Thyroid gland (tissue), 4 donors: ENCODE results near the gene LGR6. TPM values are rescaled to one million over a fixed set of nuclear protein-coding genes. Genes with fewer than 3 reads are reported as not detected.

Source experiments
- DNase-seq, 2 donors: peaks; one replicate each; pipeline ENCODE4 v3.0.0-alpha.2; 2019
- H3K27ac ChIP-seq, 3 donors: fragments of 200-600 bp; sonication (generic); 1 replicate in 2 of 3; 2 replicates in 1 of 3; pipeline ENCODE4 v1.5.1; 2016 to 2019; ENCODE audit warnings: mild to moderate bottlenecking in 1 of 3, moderate library complexity in 1 of 3
- H3K27me3 ChIP-seq: fragments of 200-600 bp; sonication (generic); one replicate; pipeline ENCODE4 v1.5.1; 2019
- H3K36me3 ChIP-seq, 2 donors: fragments of 200-600 bp; sonication (generic); one replicate each; pipeline ENCODE4 v1.5.1; 2016 to 2019
- H3K4me1 ChIP-seq, 2 donors: fragments of 200-600 bp; sonication (generic); one replicate each; pipeline ENCODE4 v1.5.1; 2017 to 2019
- H3K4me3 ChIP-seq, 3 donors: fragments of 200-600 bp; sonication (generic); replicated peaks in 1 of 3; 1 replicate in 2 of 3; 2 replicates in 1 of 3; pipeline ENCODE4 v1.5.1; 2016; ENCODE audit warnings: mild to moderate bottlenecking in 1 of 3
- H3K9me3 ChIP-seq: fragments of 200-600 bp; sonication (generic); one replicate; pipeline ENCODE4 v1.5.1; 2017
- POLR2A ChIP-seq, 2 donors: fragments of 450-650 bp; IDR thresholded peaks; one replicate each; pipeline ENCODE4 v1.6.1; 2017; ENCODE audit warnings: antibody characterized with exemption in 2 of 2, mild to moderate bottlenecking in 2 of 2, moderate library complexity in 1 of 2
- WGBS, 2 donors: methylation state at CpG; one replicate each; pipeline ENCODE4 v1.1.5; 2017; 5-methylcytosine and 5-hydroxymethylcytosine counted together
- intact Hi-C: fragments of 100-400 bp; cut with DNase I; formaldehyde crosslinking; loops from one replicate; pipeline ENCODE4 v1.15.1; 2023
- total RNA-seq, 4 donors: library from RNA; depleted of rRNA; stranded (reverse); fragments of >200 nt; gene quantifications; one replicate each; pipeline ENCODE4 v1.2.3, GENCODE V29; 2016
- TF ChIP-seq, protein P1 (sequence below), 6 experiments: fragments of 200-600 bp in 3 of 6; fragments of 450-650 bp in 3 of 6; sonication (generic) in 3 of 6; IDR thresholded peaks; one replicate each; pipeline ENCODE4 v1.5.1; 2016 to 2019; ENCODE audit warnings: antibody characterized with exemption in 6 of 6, mild to moderate bottlenecking in 2 of 6, inconsistent platforms in 1 of 6, moderate library complexity in 1 of 6

LGR6 gene
- total RNA-seq, 4 donors from 2014 or later, result 2.8 to 7.0 (median 4.5) TPM

DNA sequence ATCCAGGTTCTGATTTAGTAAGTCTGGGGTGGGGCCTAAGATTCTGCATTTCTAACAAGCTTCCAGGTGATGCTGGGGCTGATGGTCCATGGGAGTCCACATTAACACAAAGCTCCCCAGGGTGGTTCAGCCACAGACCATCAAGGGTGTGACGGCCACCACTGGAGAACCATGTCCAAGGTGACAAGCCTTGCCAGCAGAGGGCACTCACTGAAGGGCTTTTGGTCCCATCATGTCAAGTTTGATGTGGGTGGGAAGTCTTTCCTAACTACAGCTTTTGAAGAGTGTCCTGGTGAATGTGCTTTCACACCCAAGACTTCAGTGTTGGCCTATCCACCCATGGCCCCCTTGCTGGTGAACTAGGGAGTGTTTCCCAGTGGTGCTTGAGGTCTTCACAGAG lies 81.0 kb downstream of the LGR6 start:
- 50% methylated on average over 1 of the region's 1 CpG; no CpG with 5 or more reads in 1 of the 2 donors for WGBS, 2 donors
- no peak for DNase-seq
- no peaks in the 10 kb centered on the region for H3K36me3 ChIP-seq
- intact Hi-C loops, result no loop called here
- H3K27ac ChIP-seq, result no peak overlapping the region
- H3K4me1 ChIP-seq, result peaks cover 0 to 9% of the 10 kb centered on the region in 2 donors
- H3K27me3 ChIP-seq, result no peaks in the 10 kb centered on the region
- H3K4me3 ChIP-seq, result no peak overlapping the region
- H3K9me3 ChIP-seq, result no peaks in the 10 kb centered on the region
- TF ChIP-seq POLR2A (IDR thresholded peaks at IDR 0.05), result no peak
- TF ChIP-seq, protein P1, sequence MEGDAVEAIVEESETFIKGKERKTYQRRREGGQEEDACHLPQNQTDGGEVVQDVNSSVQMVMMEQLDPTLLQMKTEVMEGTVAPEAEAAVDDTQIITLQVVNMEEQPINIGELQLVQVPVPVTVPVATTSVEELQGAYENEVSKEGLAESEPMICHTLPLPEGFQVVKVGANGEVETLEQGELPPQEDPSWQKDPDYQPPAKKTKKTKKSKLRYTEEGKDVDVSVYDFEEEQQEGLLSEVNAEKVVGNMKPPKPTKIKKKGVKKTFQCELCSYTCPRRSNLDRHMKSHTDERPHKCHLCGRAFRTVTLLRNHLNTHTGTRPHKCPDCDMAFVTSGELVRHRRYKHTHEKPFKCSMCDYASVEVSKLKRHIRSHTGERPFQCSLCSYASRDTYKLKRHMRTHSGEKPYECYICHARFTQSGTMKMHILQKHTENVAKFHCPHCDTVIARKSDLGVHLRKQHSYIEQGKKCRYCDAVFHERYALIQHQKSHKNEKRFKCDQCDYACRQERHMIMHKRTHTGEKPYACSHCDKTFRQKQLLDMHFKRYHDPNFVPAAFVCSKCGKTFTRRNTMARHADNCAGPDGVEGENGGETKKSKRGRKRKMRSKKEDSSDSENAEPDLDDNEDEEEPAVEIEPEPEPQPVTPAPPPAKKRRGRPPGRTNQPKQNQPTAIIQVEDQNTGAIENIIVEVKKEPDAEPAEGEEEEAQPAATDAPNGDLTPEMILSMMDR (IDR thresholded peaks at IDR 0.05), result no peak

DNA sequence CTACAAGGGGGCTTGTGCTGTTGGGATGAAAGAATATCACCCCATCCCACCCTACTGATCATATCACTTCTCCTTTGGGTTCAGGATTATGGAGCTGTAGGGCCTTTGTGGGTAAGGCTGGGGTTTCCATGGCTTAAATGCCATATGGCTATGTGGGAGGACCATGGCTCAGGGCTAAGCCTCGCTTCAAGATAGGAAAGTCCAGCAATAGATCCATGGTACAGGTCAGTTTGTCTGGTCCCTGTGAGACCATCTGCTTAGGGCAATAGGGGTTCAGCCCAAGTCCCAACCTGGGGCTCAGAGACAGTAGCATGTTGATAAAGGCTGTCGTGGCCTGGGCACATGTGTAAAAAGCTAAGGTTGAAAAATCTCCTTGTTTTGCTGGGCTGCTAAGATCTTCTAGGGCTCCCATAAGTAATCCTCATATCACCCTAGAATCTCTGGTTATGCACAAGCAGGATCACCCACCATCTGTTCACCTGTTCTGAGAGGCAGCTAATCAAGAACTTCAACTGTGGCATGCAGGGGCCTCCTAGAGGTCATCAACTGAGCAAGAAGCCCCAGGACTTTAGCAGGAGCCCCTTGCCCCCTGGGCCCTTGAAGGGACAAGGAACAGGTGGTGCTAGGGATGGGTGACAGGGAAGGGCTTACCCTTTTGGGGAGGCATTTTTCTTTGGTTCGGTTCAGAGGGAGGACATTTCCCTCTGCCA lies 81.6 kb downstream of the LGR6 start:
- 93 to 98% methylated on average over 3 of the region's 3 CpGs for WGBS, 2 donors
- TF ChIP-seq, protein P1 (IDR thresholded peaks at IDR 0.05), result no peak
- TF ChIP-seq POLR2A (IDR thresholded peaks at IDR 0.05), result no peak
- no peaks in the 10 kb centered on the region for H3K27me3 ChIP-seq
- no peak overlapping the region for H3K27ac ChIP-seq
- peaks cover 0 to 9% of the 10 kb centered on the region in 2 donors for H3K4me1 ChIP-seq
- H3K36me3 ChIP-seq, result no peaks in the 10 kb centered on the region
- H3K9me3 ChIP-seq, result no peaks in the 10 kb centered on the region
- intact Hi-C loops, result no loop called here
- no peak for DNase-seq
- no peak overlapping the region for H3K4me3 ChIP-seq

DNA sequence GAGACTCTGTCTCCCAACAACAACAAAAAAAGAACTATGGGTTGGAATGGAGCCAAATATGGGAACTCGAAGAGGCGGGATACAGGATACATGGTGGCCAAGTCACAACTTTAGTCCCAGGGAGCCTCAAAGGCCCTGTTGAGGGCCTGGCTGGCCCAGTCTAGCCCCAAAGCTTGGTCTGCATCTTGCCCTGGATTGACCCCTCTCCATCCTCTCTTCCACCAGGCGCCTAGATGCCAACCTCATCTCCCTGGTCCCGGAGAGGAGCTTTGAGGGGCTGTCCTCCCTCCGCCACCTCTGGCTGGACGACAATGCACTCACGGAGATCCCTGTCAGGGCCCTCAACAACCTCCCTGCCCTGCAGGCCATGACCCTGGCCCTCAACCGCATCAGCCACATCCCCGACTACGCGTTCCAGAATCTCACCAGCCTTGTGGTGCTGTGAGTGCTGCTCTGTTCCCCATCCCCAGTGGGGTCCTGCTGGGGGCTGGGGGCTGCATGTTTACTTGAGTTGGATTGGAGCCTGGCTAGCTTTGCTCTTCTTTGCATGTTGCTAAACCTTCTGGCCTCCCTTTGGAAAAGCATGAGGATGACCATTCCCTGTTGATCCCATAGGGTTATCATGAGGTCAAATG lies 82.6 kb downstream of the LGR6 start:
- no peak for DNase-seq
- no peaks in the 10 kb centered on the region for H3K36me3 ChIP-seq
- H3K4me3 ChIP-seq, result no peak overlapping the region
- 86 to 88% methylated on average over 11 of the region's 11 CpGs for WGBS, 2 donors
- no peaks in the 10 kb centered on the region for H3K27me3 ChIP-seq
- H3K27ac ChIP-seq, result no peak overlapping the region
- H3K4me1 ChIP-seq, result peaks cover 0 to 2% of the 10 kb centered on the region in 2 donors
- H3K9me3 ChIP-seq, result no peaks in the 10 kb centered on the region
- intact Hi-C loops, result no loop called here
- no peak for TF ChIP-seq POLR2A (IDR thresholded peaks at IDR 0.05)
- TF ChIP-seq, protein P1 (IDR thresholded peaks at IDR 0.05), result no peak

DNA sequence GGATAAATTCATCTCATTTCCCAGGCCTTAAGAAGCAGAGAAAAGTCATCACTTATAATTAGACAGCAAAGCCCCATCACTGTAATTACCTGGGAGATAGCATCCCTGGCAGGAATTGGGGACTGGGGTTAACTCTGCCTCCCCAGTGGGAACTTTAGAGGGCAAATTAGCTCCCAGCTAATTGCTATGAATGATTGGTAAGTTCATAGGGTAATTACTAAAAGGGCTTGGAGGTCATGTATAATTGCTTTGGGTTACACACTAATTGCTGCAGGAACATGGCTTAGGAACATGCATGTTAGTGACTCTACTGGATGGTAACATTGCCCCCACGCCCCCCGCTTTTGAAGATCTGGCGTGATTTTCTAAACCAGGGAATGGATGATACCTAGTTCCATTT lies 83.3 kb downstream of the LGR6 start:
- no peaks in the 10 kb centered on the region for H3K4me1 ChIP-seq
- WGBS, 2 donors, result 95 to 97% methylated on average over 3 of the region's 3 CpGs
- no peak for DNase-seq
- H3K4me3 ChIP-seq, result no peak overlapping the region
- no peaks in the 10 kb centered on the region for H3K36me3 ChIP-seq
- no peaks in the 10 kb centered on the region for H3K27me3 ChIP-seq
- intact Hi-C loops, result no loop called here
- H3K27ac ChIP-seq, result no peak overlapping the region
- TF ChIP-seq, protein P1 (IDR thresholded peaks at IDR 0.05), result no peak
- no peak for TF ChIP-seq POLR2A (IDR thresholded peaks at IDR 0.05)
- H3K9me3 ChIP-seq, result no peaks in the 10 kb centered on the region

DNA sequence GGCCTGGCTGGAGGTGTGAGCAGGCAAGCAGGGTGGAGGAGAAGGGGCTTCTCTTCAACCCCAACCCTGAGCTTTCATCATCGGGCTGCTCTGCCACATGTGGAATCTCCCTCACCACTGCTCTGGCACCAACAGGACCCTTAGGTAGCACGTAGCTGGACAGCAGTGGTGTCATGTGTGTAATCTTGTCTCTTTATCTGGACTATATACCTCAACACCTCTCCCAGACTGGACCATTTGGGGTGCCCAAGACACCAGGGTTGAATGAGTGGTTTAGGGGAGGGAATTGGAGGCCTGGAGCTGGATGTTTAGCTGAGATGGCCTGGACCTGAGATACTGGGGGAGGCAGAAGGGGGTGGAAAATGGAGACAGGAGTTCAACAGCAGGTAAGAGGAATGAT lies 85.2 kb downstream of the LGR6 start:
- intact Hi-C loops, result no loop called here
- H3K4me3 ChIP-seq, result no peak overlapping the region
- H3K9me3 ChIP-seq, result no peaks in the 10 kb centered on the region
- H3K4me1 ChIP-seq, result no peaks in the 10 kb centered on the region
- no peaks in the 10 kb centered on the region for H3K36me3 ChIP-seq
- no peak overlapping the region for H3K27ac ChIP-seq
- no peaks in the 10 kb centered on the region for H3K27me3 ChIP-seq
- no peak for DNase-seq
- no peak for TF ChIP-seq POLR2A (IDR thresholded peaks at IDR 0.05)
- TF ChIP-seq, protein P1 (IDR thresholded peaks at IDR 0.05), result no peak
- WGBS, 2 donors, result 79 to 87% methylated on average over 2 of the region's 2 CpGs
